HepG2 (cell line): ENCODE measurements around the gene ENO1. TPM values are rescaled to one million over a fixed set of nuclear protein-coding genes. Genes with fewer than 3 reads are reported as not detected.

Experiments
- ASH2L ChIP-seq: fragments of 300-600, 200-600 bp; sonication (generic); IDR thresholded peaks from 2 replicates; pipeline ENCODE4 v1.7.0; 2017; ENCODE audit warnings: low read depth, mild to moderate bottlenecking, moderate library complexity, mixed read lengths, low read length; ENCODE audit not compliant: insufficient read length
- ERF ChIP-seq: IDR thresholded peaks from 2 replicates; pipeline ENCODE4 v1.6.1; 2018; ENCODE audit warnings: missing biosample characterization, missing genetic modification reagents
- FOXA3 ChIP-seq: IDR thresholded peaks from 2 replicates; pipeline ENCODE4 v1.6.1; 2016; ENCODE audit warnings: missing genetic modification reagents, missing compliant biosample characterization
- FOXJ3 ChIP-seq: sonication (generic); formaldehyde crosslinking; IDR thresholded peaks from 2 replicates; pipeline ENCODE4 v1.4.0; 2020; ENCODE audit warnings: missing genetic modification reagents, mild to moderate bottlenecking, borderline replicate concordance
- FOXO1 ChIP-seq: sonication (generic); formaldehyde crosslinking; IDR thresholded peaks from 2 replicates; pipeline ENCODE4 v1.4.0; 2020; ENCODE audit warnings: missing genetic modification reagents
- GABPA ChIP-seq, 2 experiments: IDR thresholded peaks; 2 replicates each; pipeline ENCODE4 v1.6.1; 2011 to 2016; ENCODE audit warnings: low read depth in 2 of 2, low read length in 1 of 2, missing biosample characterization in 1 of 2, missing genetic modification characterization in 1 of 2
- GATA4 ChIP-seq: sonication (generic); IDR thresholded peaks from 2 replicates; pipeline ENCODE4 v1.6.1; 2016; ENCODE audit warnings: antibody characterized with exemption, low read depth, borderline replicate concordance
- HNRNPH1 ChIP-seq: fragments of 200-400 bp; formaldehyde crosslinking; optimal IDR thresholded peaks from 2 replicates; pipeline ENCODE3; 2017; ENCODE audit warnings: mild to moderate bottlenecking, low read depth, low read length
- JUNB ChIP-seq: sonication (generic); formaldehyde crosslinking; IDR thresholded peaks from 2 replicates; pipeline ENCODE4 v1.8.0; 2022; ENCODE audit warnings: missing genetic modification reagents, mild to moderate bottlenecking, borderline replicate concordance
- MEIS2 ChIP-seq: sonication (generic); formaldehyde crosslinking; IDR thresholded peaks from 2 replicates; pipeline ENCODE4 v1.9.0; 2021; ENCODE audit warnings: mild to moderate bottlenecking, missing genetic modification reagents
- MLLT10 ChIP-seq: sonication (generic); formaldehyde crosslinking; IDR thresholded peaks from 2 replicates; pipeline ENCODE4 v1.4.0; 2020; ENCODE audit warnings: missing genetic modification reagents
- MTF2 ChIP-seq: sonication (generic); formaldehyde crosslinking; IDR thresholded peaks from 2 replicates; pipeline ENCODE4 v1.5.0; 2020; ENCODE audit warnings: missing genetic modification reagents, borderline replicate concordance
- NCOA5 ChIP-seq: sonication (generic); formaldehyde crosslinking; IDR thresholded peaks from 2 replicates; pipeline ENCODE4 v1.4.0; 2020; ENCODE audit warnings: missing genetic modification reagents
- NFYB ChIP-seq: sonication (generic); formaldehyde crosslinking; IDR thresholded peaks from 2 replicates; pipeline ENCODE4 v1.4.0; 2020; ENCODE audit warnings: missing genetic modification reagents
- NKX3-1 ChIP-seq: sonication (generic); formaldehyde crosslinking; IDR thresholded peaks from 2 replicates; pipeline ENCODE4 v1.5.0; 2020; ENCODE audit warnings: missing genetic modification reagents
- PCBP1 ChIP-seq: fragments of 200-400 bp; formaldehyde crosslinking; IDR thresholded peaks from 2 replicates; pipeline ENCODE4 v1.6.1; 2017; ENCODE audit warnings: mild to moderate bottlenecking, low read depth, low read length, borderline replicate concordance
- PHF8 ChIP-seq: sonication (generic); formaldehyde crosslinking; IDR thresholded peaks from 2 replicates; pipeline ENCODE4 v1.5.0; 2020; ENCODE audit warnings: missing genetic modification reagents
- PITX1 ChIP-seq: sonication (generic); formaldehyde crosslinking; IDR thresholded peaks from 2 replicates; pipeline ENCODE4 v1.5.1; 2020; ENCODE audit warnings: mild to moderate bottlenecking, missing genetic modification reagents
- SMAD9 ChIP-seq: sonication (generic); formaldehyde crosslinking; IDR thresholded peaks from 2 replicates; pipeline ENCODE4 v1.5.1; 2020; ENCODE audit warnings: mild to moderate bottlenecking, missing genetic modification reagents
- ZBTB3 ChIP-seq: sonication (generic); formaldehyde crosslinking; IDR thresholded peaks from 2 replicates; pipeline ENCODE4 v1.4.0; 2020; ENCODE audit warnings: low read depth, mild to moderate bottlenecking, moderate library complexity, missing genetic modification reagents, borderline replicate concordance
- ZFP36L1 ChIP-seq: sonication (generic); formaldehyde crosslinking; IDR thresholded peaks from 2 replicates; pipeline ENCODE4 v1.8.0; 2022; ENCODE audit warnings: mild to moderate bottlenecking, missing genetic modification reagents, moderate library complexity
- ZNF30 ChIP-seq: sonication (generic); formaldehyde crosslinking; IDR thresholded peaks from 2 replicates; pipeline ENCODE4 v1.5.0; 2020; ENCODE audit warnings: mild to moderate bottlenecking, missing genetic modification reagents
- ZNF333 ChIP-seq: sonication (generic); formaldehyde crosslinking; IDR thresholded peaks from 2 replicates; pipeline ENCODE4 v1.4.0; 2020; ENCODE audit warnings: mild to moderate bottlenecking, missing genetic modification reagents, borderline replicate concordance
- ZNF383 ChIP-seq: sonication (generic); formaldehyde crosslinking; IDR thresholded peaks from 2 replicates; pipeline ENCODE4 v1.4.0; 2020; ENCODE audit warnings: missing genetic modification reagents, mild to moderate bottlenecking, borderline replicate concordance
- ZNF605 ChIP-seq: sonication (generic); formaldehyde crosslinking; IDR thresholded peaks from 2 replicates; pipeline ENCODE4 v1.8.0; 2022; ENCODE audit warnings: mild to moderate bottlenecking, missing genetic modification reagents
- ZNF740 ChIP-seq: sonication (generic); formaldehyde crosslinking; IDR thresholded peaks from 2 replicates; pipeline ENCODE4 v1.4.0; 2020; ENCODE audit warnings: missing genetic modification reagents
- ZNF749 ChIP-seq: sonication (generic); formaldehyde crosslinking; IDR thresholded peaks from 2 replicates; pipeline ENCODE4 v1.8.0; 2022; ENCODE audit warnings: mild to moderate bottlenecking, missing genetic modification reagents, moderate library complexity, borderline replicate concordance
- ZSCAN22 ChIP-seq: sonication (generic); formaldehyde crosslinking; IDR thresholded peaks from 2 replicates; pipeline ENCODE4 v1.4.0; 2020; ENCODE audit warnings: mild to moderate bottlenecking, missing genetic modification reagents
- polyA plus RNA-seq, 8 experiments: library from polyadenylated mRNA; depleted of rRNA in 3 of 8; stranded (reverse) in 7 of 8; unstranded in 1 of 8; fragments of >200 nt; fragmentation: Illumina TruSeq in 4 of 8; extraction: Trizol in 4 of 8; gene quantifications; 2 replicates each; pipeline versions ENCODE4 v1.2.1 to v1.2.3, GENCODE V29; 2011 to 2016; ENCODE audit warnings: low read depth in 4 of 8, missing spikeins in 1 of 8, mixed read lengths in 1 of 8; ENCODE audit not compliant: insufficient read depth in 1 of 8
- total RNA-seq, 5 experiments: library from RNA; depleted of rRNA; stranded (reverse); fragments of >200 nt; fragmentation: Illumina TruSeq; extraction: Trizol; gene quantifications; 2 replicates each; pipeline ENCODE4 v1.2.3, GENCODE V29; 2016; ENCODE audit warnings: low read depth in 1 of 5
- TF ChIP-seq, protein P1 (sequence below): sonication (generic); formaldehyde crosslinking; IDR thresholded peaks from 2 replicates; pipeline ENCODE4 v1.8.1; 2022; ENCODE audit warnings: low read depth, mild to moderate bottlenecking, missing genetic modification reagents

ENO1 gene
- total and polyA plus RNA-seq, 2 of the 13 experiments (the other 11 are each of a cell fraction or from before 2014, with no cell fraction given): 1,559 to 3,103 TPM

DNA sequence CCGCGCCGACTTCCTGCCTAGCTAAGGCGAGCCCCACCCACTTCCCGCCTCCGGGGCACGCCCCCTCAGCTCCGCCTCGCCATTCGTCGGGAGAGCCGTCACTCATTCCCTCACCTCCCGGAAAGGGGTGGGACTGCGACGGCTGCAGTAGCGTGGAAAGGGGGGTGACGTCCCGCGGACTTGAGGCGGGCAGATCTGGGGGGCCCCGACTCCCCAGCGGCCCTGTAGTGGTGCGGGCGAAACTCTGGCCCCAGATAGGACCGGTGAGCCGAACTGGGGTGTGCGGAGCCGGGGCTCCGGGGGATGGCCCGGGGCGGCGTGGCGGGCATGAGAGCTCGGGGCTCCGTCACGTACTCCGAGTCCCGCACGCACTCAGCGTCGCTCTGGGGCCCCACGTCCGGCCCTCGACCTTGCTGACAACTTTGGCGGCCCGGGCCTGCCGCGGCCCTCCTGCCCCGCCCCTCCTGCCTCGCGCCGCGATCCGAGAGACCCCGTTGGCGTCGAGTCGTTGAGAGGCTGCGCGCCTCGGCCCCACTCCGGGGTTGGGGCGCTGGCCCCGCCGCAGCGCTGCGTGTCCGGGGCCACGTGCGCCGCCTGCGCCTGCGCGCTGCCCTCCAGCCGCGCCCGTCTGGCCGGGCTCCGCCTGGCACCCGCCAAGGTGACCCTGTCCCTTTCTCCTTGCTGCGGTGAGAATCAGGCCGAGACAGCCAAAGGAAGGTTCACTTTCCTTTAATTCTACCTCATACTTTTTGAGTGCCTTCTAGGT is 395 bp upstream of the ENO1 start (continued):
- peak; percentile 83 for TF ChIP-seq PHF8 (CRISPR knock-in tag)
- TF ChIP-seq ZFP36L1 (CRISPR knock-in tag): peak; percentile 92
- peak; percentile 55 for TF ChIP-seq FOXA3 (CRISPR knock-in tag)
- 0 out of 2 replicates have a peak, but pooled peaks have one; percentile 4 for TF ChIP-seq ZNF383 (CRISPR knock-in tag)
- no peak for TF ChIP-seq HNRNPH1
- TF ChIP-seq GATA4: peak; percentile 6
- TF ChIP-seq FOXO1 (CRISPR knock-in tag): peak; percentile 83
- TF ChIP-seq GABPA (IDR thresholded peaks at IDR 0.05; ENCODE audit: low read depth, low read length): peak; percentile 88
- peak; percentile 92 for TF ChIP-seq GABPA (CRISPR knock-in tag; IDR thresholded peaks at IDR 0.05; ENCODE audit: low read depth)
- peak; percentile 63; the same call in 1 of the 2 replicates for TF ChIP-seq FOXJ3 (CRISPR knock-in tag)
- no peak for TF ChIP-seq MLLT10 (CRISPR knock-in tag)
- no peak for TF ChIP-seq NCOA5 (CRISPR knock-in tag)
- TF ChIP-seq ZNF605 (CRISPR knock-in tag): no peak; the same call in none of the 2 replicates
- peak; percentile 93 for TF ChIP-seq ERF
- no peak for TF ChIP-seq ZSCAN22 (CRISPR knock-in tag)
- no peak for TF ChIP-seq SMAD9 (CRISPR knock-in tag)
- peak; percentile 66 for TF ChIP-seq ASH2L
- peak; percentile 98 for TF ChIP-seq ZNF749 (CRISPR knock-in tag)
- peak; percentile 75; the same call in 1 of the 2 replicates for TF ChIP-seq PCBP1
- peak; percentile 10; the same call in 1 of the 2 replicates for TF ChIP-seq JUNB
- peak; percentile 6; the same call in 1 of the 2 replicates for TF ChIP-seq PITX1
- TF ChIP-seq ZNF30: no peak
- peak; percentile 99 for TF ChIP-seq MEIS2 (CRISPR knock-in tag)
- peak; percentile 92 for TF ChIP-seq ZNF333 (CRISPR knock-in tag)
- TF ChIP-seq ZNF740 (CRISPR knock-in tag): 0 out of 2 replicates have a peak, but pooled peaks have one; percentile 59
- TF ChIP-seq NFYB (CRISPR knock-in tag): peak; percentile 99
- TF ChIP-seq ZBTB3: no peak
- no peak for TF ChIP-seq MTF2
- peak; percentile 96; the same call in 1 of the 2 replicates for TF ChIP-seq NKX3-1 (CRISPR knock-in tag)
- TF ChIP-seq, protein P1, sequence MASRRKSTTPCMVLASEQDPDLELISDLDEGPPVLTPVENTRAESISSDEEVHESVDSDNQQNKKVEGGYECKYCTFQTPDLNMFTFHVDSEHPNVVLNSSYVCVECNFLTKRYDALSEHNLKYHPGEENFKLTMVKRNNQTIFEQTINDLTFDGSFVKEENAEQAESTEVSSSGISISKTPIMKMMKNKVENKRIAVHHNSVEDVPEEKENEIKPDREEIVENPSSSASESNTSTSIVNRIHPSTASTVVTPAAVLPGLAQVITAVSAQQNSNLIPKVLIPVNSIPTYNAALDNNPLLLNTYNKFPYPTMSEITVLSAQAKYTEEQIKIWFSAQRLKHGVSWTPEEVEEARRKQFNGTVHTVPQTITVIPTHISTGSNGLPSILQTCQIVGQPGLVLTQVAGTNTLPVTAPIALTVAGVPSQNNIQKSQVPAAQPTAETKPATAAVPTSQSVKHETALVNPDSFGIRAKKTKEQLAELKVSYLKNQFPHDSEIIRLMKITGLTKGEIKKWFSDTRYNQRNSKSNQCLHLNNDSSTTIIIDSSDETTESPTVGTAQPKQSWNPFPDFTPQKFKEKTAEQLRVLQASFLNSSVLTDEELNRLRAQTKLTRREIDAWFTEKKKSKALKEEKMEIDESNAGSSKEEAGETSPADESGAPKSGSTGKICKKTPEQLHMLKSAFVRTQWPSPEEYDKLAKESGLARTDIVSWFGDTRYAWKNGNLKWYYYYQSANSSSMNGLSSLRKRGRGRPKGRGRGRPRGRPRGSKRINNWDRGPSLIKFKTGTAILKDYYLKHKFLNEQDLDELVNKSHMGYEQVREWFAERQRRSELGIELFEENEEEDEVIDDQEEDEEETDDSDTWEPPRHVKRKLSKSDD (CRISPR knock-in tag): peak; percentile 91; the same call in 1 of the 2 replicates
